Measurements from ENCODE around the gene GOLGA7B. TPM values are rescaled to one million over a fixed set of nuclear protein-coding genes. Genes with fewer than 3 reads are reported as not detected.
"Not testable (repeated sequence)": the region's sequence is repeated elsewhere in the genome, so short reads cannot be mapped to it uniquely, and the experiment has no call there.

The GOLGA7B gene
- polyA plus RNA-seq, 1 experiment, result not detected

DNA sequence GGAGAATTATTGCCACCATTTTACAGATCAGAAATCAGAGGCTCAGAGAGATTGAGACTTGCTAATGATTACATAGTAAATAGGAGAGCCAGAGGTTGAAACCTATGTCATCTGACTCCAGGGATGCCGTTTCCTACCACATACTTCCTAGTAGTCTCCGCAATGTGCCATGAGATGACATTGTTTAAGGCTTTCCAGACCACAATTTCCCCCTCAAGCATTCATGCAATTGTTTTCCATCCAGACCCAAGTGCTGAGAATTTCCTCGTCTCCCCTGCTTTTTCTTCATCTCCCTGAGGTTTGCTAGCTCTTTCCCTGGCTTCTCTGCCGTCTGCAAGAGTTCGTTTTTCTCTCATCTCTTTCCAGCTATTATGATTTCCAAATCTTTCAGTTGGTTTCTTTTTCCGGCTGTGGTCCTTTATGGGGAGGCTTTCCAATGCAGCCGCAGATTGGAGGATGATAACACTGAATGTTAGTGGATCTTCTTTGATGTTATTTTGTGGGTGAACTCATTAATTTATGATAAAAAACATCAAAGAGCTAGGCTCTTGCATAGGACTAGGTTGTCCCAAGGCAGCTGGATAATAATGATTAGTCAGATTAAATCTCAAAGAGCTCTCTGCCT is 6.9 kb upstream of the GOLGA7B start:
- Histone ChIP-seq H3K9me3 (ENCODE audit: control insufficient read depth, insufficient read depth, low read length) (no peaks in the 10 kb centered on the region; the same call in 1 of the 2 replicates), H3K27me3 (ENCODE audit: control insufficient read depth, insufficient read depth, low read length) (peaks cover 3% of the 10 kb centered on the region), H3K27ac (ENCODE audit: low read depth, low read length) (no peak overlapping the region), H3K4me3 (ENCODE audit: low read depth, low read length) (no peak overlapping the region)
- ChIA-PET CTCF (interaction anchor here (0.9 kb wide), 1 partner anchor 51 kb away, joined by 3 read pairs; no protein-coding TSS in a partner anchor), POLR2A (no interaction called here)
- no peak for DNase-seq (ENCODE audit: low read depth, low spot score)
- no peak for TF ChIP-seq CTCF (IDR thresholded peaks at IDR 0.05; ENCODE audit: low read depth, low read length)

GRCh38 chr10:97843281-97843671 is 6.4 kb upstream of the GOLGA7B start:
- TF ChIP-seq CTCF (IDR thresholded peaks at IDR 0.05; ENCODE audit: low read depth, low read length), result no peak
- H3K9me3 ChIP-seq (ENCODE audit: control insufficient read depth, insufficient read depth, low read length), result no peaks in the 10 kb centered on the region; the same call in 1 of the 2 replicates
- no peak overlapping the region for H3K27ac ChIP-seq (ENCODE audit: low read depth, low read length)
- POLR2A ChIA-PET, result no interaction called here
- H3K4me3 ChIP-seq (ENCODE audit: low read depth, low read length), result no peak overlapping the region
- H3K27me3 ChIP-seq (ENCODE audit: control insufficient read depth, insufficient read depth, low read length), result peaks cover 7% of the 10 kb centered on the region
- CTCF ChIA-PET, result interaction anchor here (0.9 kb wide), 1 partner anchor 51 kb away, joined by 3 read pairs; no protein-coding TSS in a partner anchor
- no peak for DNase-seq (ENCODE audit: low read depth, low spot score)

DNA sequence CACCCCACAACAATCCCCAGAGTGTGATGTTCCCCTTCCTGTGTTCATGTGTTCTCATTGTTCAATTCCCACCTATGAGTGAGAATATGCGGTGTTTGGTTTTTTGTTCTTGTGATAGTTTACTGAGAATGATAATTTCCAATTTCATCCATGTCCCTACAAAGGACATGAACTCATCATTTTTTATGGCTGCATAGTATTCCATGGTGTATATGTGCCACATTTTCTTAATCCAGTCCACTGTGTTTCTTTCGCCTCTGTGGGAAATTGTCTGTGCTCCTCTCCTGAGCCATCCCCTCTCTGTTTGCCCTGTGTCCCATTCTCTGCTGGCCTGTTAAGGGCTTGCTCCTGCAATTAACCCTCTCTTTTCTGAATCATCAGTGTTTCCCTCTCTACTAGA is 5.7 kb upstream of the GOLGA7B start:
- H3K27me3 ChIP-seq (ENCODE audit: control insufficient read depth, insufficient read depth, low read length); H3K27ac ChIP-seq (ENCODE audit: low read depth, low read length); H3K4me3 ChIP-seq (ENCODE audit: low read depth, low read length); H3K9me3 ChIP-seq (ENCODE audit: control insufficient read depth, insufficient read depth, low read length); POLR2A ChIA-PET; CTCF ChIA-PET; DNase-seq (ENCODE audit: low read depth, low spot score): not testable (repeated sequence)

DNA sequence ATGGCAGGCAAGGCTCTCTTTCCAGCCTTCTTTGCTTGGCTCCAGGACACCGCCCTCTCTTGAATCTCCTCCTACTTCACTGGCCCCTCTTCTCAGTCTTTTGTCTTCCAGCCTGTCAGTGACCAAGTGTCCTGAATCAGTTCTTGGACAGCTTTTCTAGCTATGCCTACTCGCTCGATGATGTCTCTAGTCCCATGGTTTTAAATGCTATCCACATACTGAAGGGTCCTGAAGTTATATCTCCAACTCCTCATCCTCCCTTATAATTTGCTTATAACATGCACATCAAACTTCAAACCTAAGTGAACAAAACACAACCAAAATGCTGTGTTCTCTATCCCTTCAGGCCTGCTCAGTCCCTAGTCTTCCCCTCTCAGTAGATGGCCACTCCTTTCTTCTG is 5.0 kb upstream of the GOLGA7B start:
- Histone ChIP-seq H3K27ac (ENCODE audit: low read depth, low read length) (no peak overlapping the region), H3K4me3 (ENCODE audit: low read depth, low read length) (no peak overlapping the region), H3K27me3 (ENCODE audit: control insufficient read depth, insufficient read depth, low read length) (peaks cover 13% of the 10 kb centered on the region), H3K9me3 (ENCODE audit: control insufficient read depth, insufficient read depth, low read length) (no peaks in the 10 kb centered on the region; the same call in 1 of the 2 replicates)
- DNase-seq (ENCODE audit: low read depth, low spot score), result no peak
- CTCF ChIA-PET, result no interaction called here
- POLR2A ChIA-PET, result no interaction called here
- no peak for TF ChIP-seq CTCF (IDR thresholded peaks at IDR 0.05; ENCODE audit: low read depth, low read length)

DNA sequence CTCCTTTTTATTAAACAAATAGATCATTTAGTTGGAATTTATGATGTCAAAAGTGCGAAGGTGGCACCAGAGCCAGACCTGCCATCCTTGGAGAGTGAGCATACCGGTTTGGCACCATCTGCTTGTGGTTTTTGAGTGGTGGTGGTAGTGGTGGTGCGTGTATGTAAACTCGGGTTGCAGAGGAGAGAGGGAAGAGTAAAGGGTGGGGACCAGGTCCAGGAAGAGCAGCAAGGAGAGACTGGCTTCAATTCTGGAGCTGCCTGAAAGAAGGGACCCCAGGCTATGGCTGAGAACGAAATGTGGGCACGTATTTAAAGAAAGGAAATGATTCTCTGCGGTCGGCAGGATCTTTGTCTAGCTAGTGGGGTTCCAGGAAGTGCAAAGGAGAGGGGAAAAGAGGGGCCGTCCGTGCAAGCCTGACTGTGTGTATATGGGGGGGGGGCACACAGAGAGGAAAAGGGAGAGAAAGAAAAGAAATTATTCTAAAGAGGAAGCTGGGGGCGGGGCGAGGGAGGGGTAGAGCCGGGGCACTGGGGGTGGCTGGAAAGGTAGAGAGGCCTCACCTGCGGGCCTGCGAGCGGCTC is 448 bp upstream of the GOLGA7B start:
- H3K27ac ChIP-seq (ENCODE audit: low read depth, low read length), result no peak overlapping the region

More for the DNA sequence above, 448 bp upstream of the GOLGA7B start:
- no peak for TF ChIP-seq CTCF (IDR thresholded peaks at IDR 0.05; ENCODE audit: low read depth, low read length)
- no peak overlapping the region for H3K4me3 ChIP-seq (ENCODE audit: low read depth, low read length)
- DNase-seq (ENCODE audit: low read depth, low spot score), result no peak
- POLR2A ChIA-PET, result no interaction called here
- H3K9me3 ChIP-seq (ENCODE audit: control insufficient read depth, insufficient read depth, low read length), result no peaks in the 10 kb centered on the region
- peaks cover 31% of the 10 kb centered on the region for H3K27me3 ChIP-seq (ENCODE audit: control insufficient read depth, insufficient read depth, low read length)
- CTCF ChIA-PET, result interaction anchor here (0.6 to 1.5 kb wide), 2 partner anchors 57 to 460 kb away, joined by 3 read pairs; no protein-coding TSS in a partner anchor

All from AG04450 (cell line).